A549 (cell line): ENCODE data around the gene PSMC4.

Source experiments
- EHMT2 ChIP-seq: fragments of 200-600 bp; sonication (generic); IDR thresholded peaks from 2 replicates; pipeline ENCODE4 v1.6.1; 2016; ENCODE audit warnings: antibody characterized with exemption, low read depth, mild to moderate bottlenecking, moderate library complexity
- GATA3 ChIP-seq: IDR thresholded peaks from 2 replicates; pipeline ENCODE4 v1.6.1; 2012; ENCODE audit warnings: borderline replicate concordance
- KDM1A ChIP-seq: fragments of 200-600 bp; sonication (generic); IDR thresholded peaks from 2 replicates; pipeline ENCODE4 v1.6.1; 2016; ENCODE audit warnings: low read depth, mild to moderate bottlenecking
- MAFK ChIP-seq: fragments of 450-650 bp; IDR thresholded peaks from 2 replicates; pipeline ENCODE4 v1.6.1; 2014; ENCODE audit not compliant: partially characterized antibody
- MYC ChIP-seq: IDR thresholded peaks from 2 replicates; pipeline ENCODE4 v1.6.1; 2012; ENCODE audit warnings: mild to moderate bottlenecking, inconsistent platforms, low read length, improper control_type of control experiment, borderline replicate concordance
- NFE2L2 ChIP-seq: fragments of 150-350 bp; conservative IDR thresholded peaks from 2 replicates; pipeline ENCODE4 v1.6.1; 2014; ENCODE audit warnings: low read length
- POLR2A ChIP-seq: IDR thresholded peaks from 2 replicates; pipeline ENCODE4 v1.6.1; 2012; ENCODE audit warnings: mild to moderate bottlenecking, low read length
- RAD21 ChIP-seq, 2 experiments: fragments of >200 bp in 1 of 2; sonication (Bioruptor Twin) in 1 of 2; formaldehyde crosslinking in 1 of 2; IDR thresholded peaks in 1 of 2; conservative IDR thresholded peaks in 1 of 2; 2 replicates in 1 of 2; 3 replicates in 1 of 2; pipeline ENCODE4 v1.6.1; 2012 to 2018; ENCODE audit warnings: inconsistent platforms in 1 of 2
- REST ChIP-seq: fragments of 200-600 bp; sonication (generic); IDR thresholded peaks from 2 replicates; pipeline ENCODE4 v1.6.1; 2016; ENCODE audit warnings: antibody characterized with exemption, mild to moderate bottlenecking, moderate library complexity
- USF2 ChIP-seq: fragments of 450-650 bp; IDR thresholded peaks from 2 replicates; pipeline ENCODE4 v1.6.1; 2014; ENCODE audit warnings: antibody characterized with exemption
- TF ChIP-seq, protein P1 (sequence below): IDR thresholded peaks from 2 replicates; pipeline ENCODE4 v1.6.1; 2012
- TF ChIP-seq, protein P2 (sequence below): fragments of >200 bp; sonication (Bioruptor Twin); formaldehyde crosslinking; IDR thresholded peaks from 3 replicates; pipeline ENCODE4 v1.5.1; 2016

DNA sequence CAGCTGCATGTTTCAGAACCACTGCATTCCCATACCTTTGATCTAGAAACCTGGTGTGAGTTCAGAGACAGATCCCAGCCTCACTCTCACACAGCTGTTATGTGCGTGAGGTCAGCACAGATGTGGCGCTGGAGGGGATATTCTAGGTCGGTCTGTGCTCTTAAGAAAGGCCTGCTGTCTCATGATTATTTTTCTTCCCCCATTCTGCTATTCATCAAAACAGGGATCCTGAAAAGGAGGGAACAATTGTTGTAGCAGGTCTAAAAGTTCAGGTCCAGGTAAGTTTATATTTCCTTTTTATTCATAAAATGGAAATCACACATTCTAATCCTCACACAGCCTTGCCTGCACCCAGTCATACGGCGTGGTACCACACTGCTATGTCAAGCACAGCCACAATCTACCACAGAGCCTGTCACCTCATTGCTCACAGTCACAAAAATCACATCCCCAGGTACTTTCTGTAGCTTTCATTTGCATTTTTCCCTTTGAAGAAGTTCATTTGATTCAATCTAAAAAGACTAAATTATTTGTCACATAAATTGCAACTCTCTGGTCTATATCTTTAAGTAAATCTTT is 26.8 kb downstream of the PSMC4 start:
- TF ChIP-seq, protein P1, sequence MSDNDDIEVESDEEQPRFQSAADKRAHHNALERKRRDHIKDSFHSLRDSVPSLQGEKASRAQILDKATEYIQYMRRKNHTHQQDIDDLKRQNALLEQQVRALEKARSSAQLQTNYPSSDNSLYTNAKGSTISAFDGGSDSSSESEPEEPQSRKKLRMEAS = no peak
- TF ChIP-seq REST = no peak
- TF ChIP-seq RAD21 (conservative IDR thresholded peaks at IDR 0.05 in 1 of 2, IDR thresholded peaks at IDR 0.05 in 1 of 2) = no peak
- TF ChIP-seq, protein P2, sequence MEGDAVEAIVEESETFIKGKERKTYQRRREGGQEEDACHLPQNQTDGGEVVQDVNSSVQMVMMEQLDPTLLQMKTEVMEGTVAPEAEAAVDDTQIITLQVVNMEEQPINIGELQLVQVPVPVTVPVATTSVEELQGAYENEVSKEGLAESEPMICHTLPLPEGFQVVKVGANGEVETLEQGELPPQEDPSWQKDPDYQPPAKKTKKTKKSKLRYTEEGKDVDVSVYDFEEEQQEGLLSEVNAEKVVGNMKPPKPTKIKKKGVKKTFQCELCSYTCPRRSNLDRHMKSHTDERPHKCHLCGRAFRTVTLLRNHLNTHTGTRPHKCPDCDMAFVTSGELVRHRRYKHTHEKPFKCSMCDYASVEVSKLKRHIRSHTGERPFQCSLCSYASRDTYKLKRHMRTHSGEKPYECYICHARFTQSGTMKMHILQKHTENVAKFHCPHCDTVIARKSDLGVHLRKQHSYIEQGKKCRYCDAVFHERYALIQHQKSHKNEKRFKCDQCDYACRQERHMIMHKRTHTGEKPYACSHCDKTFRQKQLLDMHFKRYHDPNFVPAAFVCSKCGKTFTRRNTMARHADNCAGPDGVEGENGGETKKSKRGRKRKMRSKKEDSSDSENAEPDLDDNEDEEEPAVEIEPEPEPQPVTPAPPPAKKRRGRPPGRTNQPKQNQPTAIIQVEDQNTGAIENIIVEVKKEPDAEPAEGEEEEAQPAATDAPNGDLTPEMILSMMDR = no peak
- TF ChIP-seq POLR2A = no peak
- TF ChIP-seq MYC = no peak
- no peak for TF ChIP-seq KDM1A
- no peak for TF ChIP-seq EHMT2
- TF ChIP-seq USF2 = no peak
- no peak for TF ChIP-seq GATA3
- no peak for TF ChIP-seq NFE2L2
- TF ChIP-seq MAFK = no peak
